Mesendoderm (in vitro differentiated cells): ENCODE measurements around the gene DLGAP3.

Experiments used
- DNase-seq: peaks from one replicate; pipeline ENCODE4 v3.0.0; 2013
- H2AK5ac ChIP-seq: 2 replicates; pipeline ENCODE4 v1.6.1; 2013; ENCODE audit warnings: low read length, inconsistent platforms
- H2BK120ac ChIP-seq: 2 replicates; pipeline ENCODE4 v1.6.1; 2013; ENCODE audit warnings: low read depth, mild to moderate bottlenecking, low read length, moderate library complexity, mixed read lengths
- H2BK15ac ChIP-seq: replicated peaks from 2 replicates; pipeline ENCODE4 v1.6.1; 2013; ENCODE audit warnings: low read depth, mild to moderate bottlenecking, moderate library complexity
- H2BK5ac ChIP-seq: 2 replicates; pipeline ENCODE4 v1.6.1; 2013; ENCODE audit warnings: low read length, inconsistent platforms
- H3K18ac ChIP-seq: 2 replicates; pipeline ENCODE4 v1.6.1; 2013; ENCODE audit warnings: mild to moderate bottlenecking, low read length, mixed read lengths
- H3K23ac ChIP-seq: one replicate; pipeline ENCODE4 v1.6.1; 2013; ENCODE audit warnings: low read length
- H3K27ac ChIP-seq: 2 replicates; pipeline ENCODE4 v1.5.1; 2013; ENCODE audit warnings: low read depth, mild to moderate bottlenecking, inconsistent platforms, low read length, moderate library complexity
- H3K27me3 ChIP-seq: 2 replicates; pipeline ENCODE4 v1.6.1; 2013; ENCODE audit warnings: low read length, control low read depth, mild to moderate bottlenecking, inconsistent platforms; ENCODE audit not compliant: insufficient read depth, poor library complexity
- H3K36me3 ChIP-seq: 2 replicates; pipeline ENCODE4 v1.6.1; 2013; ENCODE audit warnings: low read length, inconsistent platforms; ENCODE audit not compliant: control insufficient read depth, insufficient read depth
- H3K4ac ChIP-seq: one replicate; pipeline ENCODE4 v1.6.1; 2013; ENCODE audit warnings: low read depth, mild to moderate bottlenecking, low read length, moderate library complexity
- H3K4me1 ChIP-seq: 2 replicates; pipeline ENCODE4 v1.6.1; 2013; ENCODE audit warnings: low read depth, low read length, inconsistent platforms; ENCODE audit not compliant: control insufficient read depth
- H3K4me2 ChIP-seq: 2 replicates; pipeline ENCODE4 v1.6.1; 2013; ENCODE audit warnings: low read length
- H3K4me3 ChIP-seq: 2 replicates; pipeline ENCODE4 v1.5.1; 2013; ENCODE audit warnings: mild to moderate bottlenecking, low read length
- H3K56ac ChIP-seq: one replicate; pipeline ENCODE4 v1.6.1; 2013; ENCODE audit warnings: low read length
- H3K79me1 ChIP-seq: 2 replicates; pipeline ENCODE4 v1.6.1; 2013; ENCODE audit warnings: low read length, inconsistent platforms
- H3K79me2 ChIP-seq: 2 replicates; pipeline ENCODE4 v1.6.1; 2013; ENCODE audit warnings: mild to moderate bottlenecking, low read length; ENCODE audit not compliant: control insufficient read depth, insufficient read depth
- H3K9ac ChIP-seq: 2 replicates; pipeline ENCODE4 v1.6.1; 2013; ENCODE audit warnings: low read length, inconsistent platforms
- H4K5ac ChIP-seq: one replicate; pipeline ENCODE4 v1.6.1; 2013; ENCODE audit warnings: low read length
- H4K8ac ChIP-seq: one replicate; pipeline ENCODE4 v1.6.1; 2013; ENCODE audit warnings: low read depth, mild to moderate bottlenecking, control low read depth, low read length, moderate library complexity
- WGBS: extraction: QIAGEN DNeasy Blood & Tissue Kit; methylation state at CpG from one replicate; pipeline ENCODE4 v1.1.7; 2013; ENCODE audit warnings: low lambda C conversion rate, missing lambda C conversion rate; ENCODE audit not compliant: insufficient coverage; ENCODE audit errors: extremely low coverage; 5-methylcytosine and 5-hydroxymethylcytosine counted together

DLGAP3 gene

DNA sequence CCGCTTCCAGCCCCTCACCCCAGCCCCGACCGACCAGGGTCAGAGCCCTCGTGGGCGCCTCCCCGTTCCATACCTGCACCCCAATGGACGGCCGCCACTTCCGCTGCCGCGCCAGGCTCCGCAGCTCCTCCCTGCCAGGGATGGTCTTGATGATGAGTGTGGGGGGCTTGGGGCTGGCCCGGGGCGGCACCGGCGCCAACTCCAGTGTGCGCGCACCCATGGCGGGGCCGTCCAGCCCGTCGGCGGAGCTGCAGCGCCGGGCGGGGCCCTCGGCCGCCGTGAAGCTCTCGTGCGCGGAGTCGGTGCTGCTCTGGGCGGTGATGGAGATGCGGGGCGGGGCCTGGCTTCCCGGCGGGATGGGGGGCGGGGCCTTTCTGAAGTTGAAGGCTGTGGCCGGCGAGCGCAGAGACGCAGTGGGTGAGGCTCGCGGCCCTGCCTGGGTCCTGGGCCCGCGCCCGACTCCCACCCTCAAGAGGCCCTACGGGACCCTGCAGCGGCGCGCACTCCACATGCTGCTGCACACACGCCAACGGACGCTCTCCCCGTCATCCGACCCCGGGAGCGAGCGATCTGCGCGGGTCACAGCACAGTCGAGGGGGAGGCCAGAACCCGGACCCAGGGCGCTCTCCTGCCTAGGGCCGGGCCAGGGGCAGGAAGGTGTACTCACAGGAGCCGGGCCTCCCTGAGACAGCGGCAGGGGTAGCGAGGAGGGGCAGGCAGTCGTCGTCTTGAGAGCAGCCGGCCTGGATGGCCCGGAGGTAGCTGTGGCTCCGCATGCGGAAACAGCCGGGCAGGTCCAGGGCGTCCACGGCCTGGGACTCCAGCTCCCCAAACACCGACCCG, 43.8 kb downstream of the DLGAP3 start:
- Histone ChIP-seq H3K18ac (no peak overlapping the region), H2AK5ac (no peak overlapping the region), H3K4me1 (no peaks in the 10 kb centered on the region), H3K9ac (peak overlapping the region; percentile 71), H3K79me2 (no peaks in the 10 kb centered on the region), H3K4me3 (no peak overlapping the region), H3K36me3 (no peaks in the 10 kb centered on the region), H3K56ac (peak overlapping the region; percentile 73), H3K4ac (no peak overlapping the region), H3K4me2 (peak overlapping the region; percentile 69), H2BK120ac (no peak overlapping the region), H2BK5ac (no peak overlapping the region), H3K79me1 (no peaks in the 10 kb centered on the region), H3K27me3 (no peaks in the 10 kb centered on the region), H4K5ac (no peak overlapping the region), H3K23ac (no peak overlapping the region), H4K8ac (no peak overlapping the region), H3K27ac (no peak overlapping the region), H2BK15ac (no peak overlapping the region)
- WGBS, result no CpG with 5 or more reads among the region's 80 CpGs
- peak; percentile 65 for DNase-seq

- peak; percentile 67 for DNase-seq
- Histone ChIP-seq H2BK15ac (no peak overlapping the region), H3K27me3 (no peaks in the 10 kb centered on the region), H3K27ac (no peak overlapping the region), H3K18ac (no peak overlapping the region), H4K8ac (no peak overlapping the region), H3K79me2 (no peaks in the 10 kb centered on the region), H3K23ac (no peak overlapping the region), H3K4me2 (peak overlapping the region; percentile 25), H3K36me3 (no peaks in the 10 kb centered on the region), H3K56ac (no peak overlapping the region), H3K4me3 (no peak overlapping the region), H2BK5ac (no peak overlapping the region), H3K79me1 (no peaks in the 10 kb centered on the region), H3K9ac (no peak overlapping the region), H2AK5ac (no peak overlapping the region), H4K5ac (no peak overlapping the region), H3K4ac (no peak overlapping the region), H3K4me1 (no peaks in the 10 kb centered on the region), H2BK120ac (no peak overlapping the region)
- WGBS, result no CpG with 5 or more reads among the region's 19 CpGs
Observed at GRCh38 chr1:34884961-34885360, 44.5 kb downstream of the DLGAP3 start.

- no peaks in the 10 kb centered on the region for H3K79me2 ChIP-seq
- no peaks in the 10 kb centered on the region for H3K79me1 ChIP-seq
- H3K56ac ChIP-seq, result no peak overlapping the region
- no peaks in the 10 kb centered on the region for H3K27me3 ChIP-seq
- no peak overlapping the region for H2BK15ac ChIP-seq
- H3K4ac ChIP-seq, result no peak overlapping the region
- no peak overlapping the region for H2BK5ac ChIP-seq
- no peak for DNase-seq
- H2BK120ac ChIP-seq, result no peak overlapping the region
- no peak overlapping the region for H3K27ac ChIP-seq
- H3K36me3 ChIP-seq, result no peaks in the 10 kb centered on the region
- H3K4me1 ChIP-seq, result no peaks in the 10 kb centered on the region
- no peak overlapping the region for H3K4me2 ChIP-seq
- H3K18ac ChIP-seq, result no peak overlapping the region
- no CpG with 5 or more reads among the region's 3 CpGs for WGBS
- no peak overlapping the region for H4K8ac ChIP-seq
- no peak overlapping the region for H3K9ac ChIP-seq
- no peak overlapping the region for H3K4me3 ChIP-seq
- H2AK5ac ChIP-seq, result no peak overlapping the region
- H4K5ac ChIP-seq, result no peak overlapping the region
- no peak overlapping the region for H3K23ac ChIP-seq
Observed at GRCh38 chr1:34884536-34884935, 44.9 kb downstream of the DLGAP3 start.

DNA sequence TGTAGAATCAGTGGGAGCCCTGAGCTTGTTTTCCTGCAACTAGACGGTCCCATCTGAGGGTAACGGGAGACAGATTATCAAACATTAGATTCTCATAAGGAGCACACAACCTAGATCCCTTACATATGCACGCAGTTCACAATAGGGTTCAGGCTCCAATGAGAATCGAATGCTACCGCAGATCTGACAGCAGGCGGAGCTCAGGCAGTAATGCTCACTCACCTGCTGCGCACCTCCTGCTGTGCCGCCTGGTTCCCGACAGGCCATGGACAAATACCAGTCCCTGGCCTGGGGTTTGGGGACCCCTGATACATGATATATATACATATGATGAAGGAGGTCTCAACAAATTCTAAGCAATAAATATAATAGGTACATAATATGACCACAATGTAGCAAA, 50.2 kb downstream of the DLGAP3 start:
- Histone ChIP-seq H2BK5ac (no peak overlapping the region), H2BK15ac (no peak overlapping the region), H3K4ac (no peak overlapping the region), H3K36me3 (no peaks in the 10 kb centered on the region), H2BK120ac (no peak overlapping the region), H3K4me2 (no peak overlapping the region), H3K79me1 (no peaks in the 10 kb centered on the region), H3K27me3 (no peaks in the 10 kb centered on the region), H3K9ac (no peak overlapping the region), H3K18ac (no peak overlapping the region), H4K5ac (no peak overlapping the region), H4K8ac (no peak overlapping the region), H3K4me3 (no peak overlapping the region), H3K56ac (no peak overlapping the region), H3K23ac (no peak overlapping the region), H3K4me1 (no peaks in the 10 kb centered on the region), H3K79me2 (no peaks in the 10 kb centered on the region), H3K27ac (no peak overlapping the region), H2AK5ac (no peak overlapping the region)
- peak; percentile 40 for DNase-seq
- WGBS, result no CpG with 5 or more reads among the region's 9 CpGs

DNA sequence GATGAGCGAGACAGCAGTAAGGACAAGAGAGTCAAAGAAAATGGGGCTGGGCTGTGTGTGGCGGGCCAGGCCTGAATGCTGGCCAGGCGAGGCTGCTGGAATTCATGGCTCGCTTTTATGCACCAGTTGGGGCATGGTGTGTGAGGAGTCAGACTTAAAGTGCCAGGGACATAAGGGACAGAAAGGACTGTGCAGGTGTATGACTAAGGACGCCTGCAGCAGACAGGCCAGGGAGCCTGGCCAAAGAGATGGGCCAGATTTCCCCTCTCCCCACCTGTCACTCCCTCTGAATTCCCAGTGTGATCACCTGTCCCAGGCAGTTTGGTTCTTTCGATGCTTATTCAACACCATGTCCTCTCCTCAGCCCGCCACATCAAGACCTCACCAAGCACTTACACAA, 53.0 kb downstream of the DLGAP3 start:
- Histone ChIP-seq H3K4me3 (no peak overlapping the region), H3K4ac (no peak overlapping the region), H2BK15ac (no peak overlapping the region), H3K27ac (no peak overlapping the region), H3K27me3 (no peaks in the 10 kb centered on the region), H3K9ac (no peak overlapping the region), H3K36me3 (no peaks in the 10 kb centered on the region), H3K4me1 (no peaks in the 10 kb centered on the region), H2BK5ac (no peak overlapping the region), H2AK5ac (no peak overlapping the region), H3K18ac (no peak overlapping the region), H3K79me1 (no peaks in the 10 kb centered on the region), H4K5ac (no peak overlapping the region), H4K8ac (no peak overlapping the region), H3K79me2 (no peaks in the 10 kb centered on the region), H3K23ac (no peak overlapping the region), H2BK120ac (no peak overlapping the region), H3K4me2 (no peak overlapping the region), H3K56ac (no peak overlapping the region)
- no peak for DNase-seq
- no CpG with 5 or more reads among the region's 7 CpGs for WGBS
